ENCODE measurements around the gene SPC25.
"Not testable (repeated sequence)": the region's sequence is repeated elsewhere in the genome, so short reads cannot be mapped to it uniquely, and the experiment has no call there.

SPC25 gene

GRCh38 chr2:168890006-168890782, at the start of gene SPC25:
Gene SPC25, minus strand, starts transcription at chr2:168890430. Its CDS starts 911 bp downstream, at chr2:168889519.
- peak; percentile 72 to 78 for DNase-seq (ENCODE audit: low spot score in 2 of 2)
- H3K36me3 Mint-ChIP-seq, result no peaks in the 10 kb centered on the region
- peaks cover 3% of the 10 kb centered on the region for H3K4me1 Mint-ChIP-seq
- peak within 1 kb of the TSS; percentile 94 for H3K4me3 Mint-ChIP-seq
- peak within 1 kb of the TSS; percentile 22 for H3K27ac Mint-ChIP-seq
- no peaks in the 10 kb centered on the region for H3K9me3 Mint-ChIP-seq
- peak; percentile 99 for ATAC-seq (ENCODE audit: low read depth)
- H3K27me3 Mint-ChIP-seq, result peaks cover 2% of the 10 kb centered on the region

- H3K4me3 Mint-ChIP-seq, result no peak overlapping the region
- no peaks in the 10 kb centered on the region for H3K4me1 Mint-ChIP-seq
- H3K27ac Mint-ChIP-seq, result no peak overlapping the region
- no peaks in the 10 kb centered on the region for H3K36me3 Mint-ChIP-seq
- H3K9me3 Mint-ChIP-seq, result no peaks in the 10 kb centered on the region
- no peak for DNase-seq (ENCODE audit: low spot score in 2 of 2)
- no peaks in the 10 kb centered on the region for H3K27me3 Mint-ChIP-seq
- no peak for ATAC-seq (ENCODE audit: low read depth)
These were observed 49.7 kb upstream of the SPC25 start for GRCh38 chr2:168939918-168940317.

GRCh38 chr2:168939061-168939460, 48.8 kb upstream of the SPC25 start:
- no peaks in the 10 kb centered on the region for H3K36me3 Mint-ChIP-seq
- DNase-seq (ENCODE audit: low spot score in 2 of 2) (no peak), ATAC-seq (ENCODE audit: low read depth) (no peak)
- H3K27me3 Mint-ChIP-seq, result no peaks in the 10 kb centered on the region
- no peak overlapping the region for H3K27ac Mint-ChIP-seq
- no peaks in the 10 kb centered on the region for H3K9me3 Mint-ChIP-seq
- no peak overlapping the region for H3K4me3 Mint-ChIP-seq
- no peaks in the 10 kb centered on the region for H3K4me1 Mint-ChIP-seq

GRCh38 chr2:168935810-168936581, 45.8 kb upstream of the SPC25 start:
- Mint-ChIP-seq H3K4me3 (no peak overlapping the region), H3K36me3 (no peaks in the 10 kb centered on the region), H3K4me1 (no peaks in the 10 kb centered on the region), H3K27ac (no peak overlapping the region), H3K9me3 (no peaks in the 10 kb centered on the region), H3K27me3 (peaks cover 4% of the 10 kb centered on the region)
- no peak for ATAC-seq (ENCODE audit: low read depth)
- DNase-seq (ENCODE audit: low spot score in 2 of 2), result no peak

GRCh38 chr2:168934826-168935225, 44.6 kb upstream of the SPC25 start:
- H3K9me3 Mint-ChIP-seq, result no peaks in the 10 kb centered on the region
- no peak for DNase-seq (ENCODE audit: low spot score in 2 of 2)

GRCh38 chr2:168932174-168932573, 41.9 kb upstream of the SPC25 start:
- not testable (repeated sequence) for H3K9me3 Mint-ChIP-seq; H3K27ac Mint-ChIP-seq; H3K4me1 Mint-ChIP-seq; H3K27me3 Mint-ChIP-seq; H3K4me3 Mint-ChIP-seq; DNase-seq (ENCODE audit: low spot score in 2 of 2); H3K36me3 Mint-ChIP-seq; ATAC-seq (ENCODE audit: low read depth)

More at GRCh38 chr2:168934826-168935225, 44.6 kb upstream of the SPC25 start:
- ATAC-seq (ENCODE audit: low read depth), result no peak
- Mint-ChIP-seq H3K4me1 (peaks cover 2% of the 10 kb centered on the region), H3K27me3 (peaks cover 7% of the 10 kb centered on the region), H3K36me3 (no peaks in the 10 kb centered on the region), H3K27ac (no peak overlapping the region), H3K4me3 (no peak overlapping the region)

GRCh38 chr2:168930242-168930641, 40.0 kb upstream of the SPC25 start:
- peaks cover 12% of the 10 kb centered on the region for H3K27me3 Mint-ChIP-seq
- no peaks in the 10 kb centered on the region for H3K36me3 Mint-ChIP-seq
- no peaks in the 10 kb centered on the region for H3K9me3 Mint-ChIP-seq
- DNase-seq (ENCODE audit: low spot score in 2 of 2), result no peak
- H3K4me1 Mint-ChIP-seq, result peaks cover 8% of the 10 kb centered on the region
- ATAC-seq (ENCODE audit: low read depth), result no peak
- H3K27ac Mint-ChIP-seq, result no peak overlapping the region
- H3K4me3 Mint-ChIP-seq, result no peak overlapping the region

- H3K4me3 Mint-ChIP-seq, result no peak overlapping the region
- no peaks in the 10 kb centered on the region for H3K36me3 Mint-ChIP-seq
- ATAC-seq (ENCODE audit: low read depth) (no peak), DNase-seq (ENCODE audit: low spot score in 2 of 2) (no peak)
- H3K27me3 Mint-ChIP-seq, result peaks cover 12% of the 10 kb centered on the region
- peaks cover 8% of the 10 kb centered on the region for H3K4me1 Mint-ChIP-seq
- no peaks in the 10 kb centered on the region for H3K9me3 Mint-ChIP-seq
- H3K27ac Mint-ChIP-seq, result no peak overlapping the region
These were observed 38.8 kb upstream of the SPC25 start for GRCh38 chr2:168929031-168929430.

GRCh38 chr2:168928113-168928831, 38.0 kb upstream of the SPC25 start:
- Mint-ChIP-seq H3K4me1 (peaks cover 8% of the 10 kb centered on the region), H3K27ac (no peak overlapping the region), H3K9me3 (no peaks in the 10 kb centered on the region), H3K27me3 (peaks cover 12% of the 10 kb centered on the region), H3K4me3 (no peak overlapping the region), H3K36me3 (no peaks in the 10 kb centered on the region)
- ATAC-seq (ENCODE audit: low read depth) (no peak), DNase-seq (ENCODE audit: low spot score in 2 of 2) (no peak)

- Mint-ChIP-seq H3K9me3 (no peaks in the 10 kb centered on the region), H3K4me1 (peaks cover 8% of the 10 kb centered on the region), H3K27me3 (peaks cover 8% of the 10 kb centered on the region), H3K36me3 (no peaks in the 10 kb centered on the region), H3K4me3 (no peak overlapping the region), H3K27ac (no peak overlapping the region)
- ATAC-seq (ENCODE audit: low read depth), result no peak
- no peak for DNase-seq (ENCODE audit: low spot score in 2 of 2)
These were observed 36.6 kb upstream of the SPC25 start for GRCh38 chr2:168926621-168927386.

GRCh38 chr2:168920504-168921157, 30.4 kb upstream of the SPC25 start:
- ATAC-seq (ENCODE audit: low read depth), result no peak
- H3K4me1 Mint-ChIP-seq, result no peaks in the 10 kb centered on the region
- H3K9me3 Mint-ChIP-seq, result no peaks in the 10 kb centered on the region
- H3K27me3 Mint-ChIP-seq, result peaks cover 2% of the 10 kb centered on the region
- DNase-seq (ENCODE audit: low spot score in 2 of 2), result peak in 1 of 2 donors; percentile 1
- H3K27ac Mint-ChIP-seq, result no peak overlapping the region
- H3K4me3 Mint-ChIP-seq, result no peak overlapping the region
- H3K36me3 Mint-ChIP-seq, result no peaks in the 10 kb centered on the region

GRCh38 chr2:168916331-168916675, 26.1 kb upstream of the SPC25 start:
- Mint-ChIP-seq H3K4me1 (no peaks in the 10 kb centered on the region), H3K27me3 (peaks cover 5% of the 10 kb centered on the region), H3K36me3 (no peaks in the 10 kb centered on the region), H3K4me3 (no peak overlapping the region), H3K27ac (no peak overlapping the region), H3K9me3 (no peaks in the 10 kb centered on the region)
- ATAC-seq (ENCODE audit: low read depth), result no peak
- no peak for DNase-seq (ENCODE audit: low spot score in 2 of 2)

All from memory B cell (primary cell).